T-cell (primary cell): ENCODE results near the gene LRRTM3. TPM values are rescaled to one million over a fixed set of nuclear protein-coding genes. Genes with fewer than 3 reads are reported as not detected.

Experiments
- ATAC-seq, 4 experiments: fragments of 200-7000 bp in 3 of 4; fragments of 150-1000 bp in 1 of 4; cut with Tn5 transposase; replicated peaks in 1 of 4; 1 replicate in 3 of 4; 2 replicates in 1 of 4; pipeline ENCODE4 v1.10.0; 2021; ENCODE audit warnings: moderate library complexity in 3 of 4, mild to moderate bottlenecking in 2 of 4, moderate number of reproducible peaks in 1 of 4
- CTCF ChIA-PET, 2 donors: fragments of 300-600 bp; sonication (Branson Sonifier 250); formaldehyde crosslinking; loops; one replicate each; lab custom pipeline; 2022; ENCODE audit warnings: antibody characterized with exemption in 2 of 2; lab: Charles Lee
- POLR2A ChIA-PET, 2 donors: fragments of 300-600 bp; sonication (Branson Sonifier 250); formaldehyde crosslinking; loops; one replicate each; lab custom pipeline; 2022; ENCODE audit warnings: antibody characterized with exemption in 2 of 2; lab: Charles Lee
- DNase-seq, 35 experiments: peaks; one replicate each; pipeline versions ENCODE4 v3.0.0 to v3.0.0-alpha.2; 2013 to 2023
- H3K27ac ChIP-seq: one replicate; pipeline ENCODE4 v1.5.1; 2013; ENCODE audit warnings: low read length
- H3K27me3 ChIP-seq, 2 experiments: replicated peaks in 1 of 2; 1 replicate in 1 of 2; 2 replicates in 1 of 2; pipeline versions ENCODE4 v1.6.1 to v1.7.0; 2013; ENCODE audit warnings: low read length in 1 of 2, mixed read lengths in 1 of 2; ENCODE audit not compliant: control insufficient read depth in 2 of 2, insufficient read depth in 2 of 2; ENCODE audit errors: extremely low read depth in 1 of 2
- H3K36me3 ChIP-seq, 2 donors: 1 replicate in 1 of 2; 2 replicates in 1 of 2; pipeline versions ENCODE4 v1.6.1 to v1.7.0; 2013; ENCODE audit warnings: low read length in 1 of 2; ENCODE audit not compliant: control insufficient read depth in 2 of 2, insufficient read depth in 1 of 2; ENCODE audit errors: extremely low read depth in 1 of 2
- H3K4me1 ChIP-seq, 2 experiments: 1 replicate in 1 of 2; 2 replicates in 1 of 2; pipeline versions ENCODE4 v1.6.1 to v1.7.0; 2013; ENCODE audit warnings: low read length in 2 of 2, mixed read lengths in 1 of 2; ENCODE audit not compliant: insufficient read depth in 2 of 2, control insufficient read depth in 1 of 2; ENCODE audit errors: extremely low read depth in 1 of 2
- H3K4me3 ChIP-seq, 2 donors: 1 replicate in 1 of 2; 2 replicates in 1 of 2; pipeline versions ENCODE4 v1.5.1 to v1.7.0; 2013; ENCODE audit warnings: mild to moderate bottlenecking in 2 of 2, low read length in 1 of 2, moderate library complexity in 1 of 2; ENCODE audit not compliant: control insufficient read depth in 1 of 2; ENCODE audit errors: extremely low read depth in 1 of 2
- H3K9me3 ChIP-seq: 2 replicates; pipeline ENCODE4 v1.7.0; 2013
- H3K27ac Mint-ChIP-seq, 2 donors: one replicate each; pipeline ENCODE4 v1.8.0; 2020 to 2021; ENCODE audit warnings: mild to moderate bottlenecking in 2 of 2, mixed read lengths in 2 of 2
- H3K27me3 Mint-ChIP-seq, 2 donors: one replicate each; pipeline ENCODE4 v1.8.0; 2021 to 2022; ENCODE audit warnings: mixed read lengths in 2 of 2
- H3K36me3 Mint-ChIP-seq: one replicate; pipeline ENCODE4 v1.8.0; 2021; ENCODE audit warnings: mixed read lengths
- H3K4me1 Mint-ChIP-seq, 3 donors: one replicate each; pipeline ENCODE4 v1.8.0; 2020 to 2022; ENCODE audit warnings: mixed read lengths in 3 of 3, mild to moderate bottlenecking in 1 of 3
- H3K4me3 Mint-ChIP-seq, 3 donors: one replicate each; pipeline ENCODE4 v1.8.0; 2020 to 2022; ENCODE audit warnings: mild to moderate bottlenecking in 3 of 3, mixed read lengths in 3 of 3, moderate library complexity in 3 of 3
- H3K9me3 Mint-ChIP-seq, 3 donors: one replicate each; pipeline ENCODE4 v1.8.0; 2020 to 2022; ENCODE audit warnings: mixed read lengths in 3 of 3
- WGBS: methylation state at CpG from one replicate; pipeline ENCODE4 v1.1.5; 2013; ENCODE audit warnings: missing lambda C conversion rate; ENCODE audit not compliant: insufficient coverage; 5-methylcytosine and 5-hydroxymethylcytosine counted together
- total RNA-seq, 35 experiments: library from RNA in 6 of 35; stranded (reverse) in 6 of 35; fragments of 120-200 nt in 1 of 35; gene quantifications; one replicate each; pipeline versions ENCODE4 v1.2.1 to v1.2.4 and lab custom pipeline; 2013 to 2026

The LRRTM3 gene
- total RNA-seq, 5 donors from 2014 or later (not counting 1 experiment from before 2014, with no cell fraction given): not detected

GRCh38 chr10:67017218-67017617 lies 91.4 kb downstream of the LRRTM3 start:
- no peaks in the 10 kb centered on the region for H3K27me3 ChIP-seq
- ATAC-seq: no peak
- Mint-ChIP-seq H3K27ac (no peak overlapping the region), H3K36me3 (no peaks in the 10 kb centered on the region), H3K4me3 (no peak overlapping the region), H3K27me3 (peaks cover 0 to 2% of the 10 kb centered on the region in 2 donors), H3K4me1 (no peaks in the 10 kb centered on the region), H3K9me3 (no peaks in the 10 kb centered on the region)
- H3K4me3 ChIP-seq: no peak overlapping the region
- H3K36me3 ChIP-seq: no peaks in the 10 kb centered on the region
- ChIA-PET POLR2A (no interaction called here), CTCF (no interaction called here)
- no peaks in the 10 kb centered on the region for H3K4me1 ChIP-seq
- H3K27ac ChIP-seq: no peak overlapping the region
- no peaks in the 10 kb centered on the region for H3K9me3 ChIP-seq
- no peak for DNase-seq
- no CpG with 5 or more reads among the region's 2 CpGs for WGBS

- H3K36me3 ChIP-seq: no peaks in the 10 kb centered on the region
- ChIA-PET POLR2A (no interaction called here), CTCF (no interaction called here)
- Mint-ChIP-seq H3K27ac (no peak overlapping the region), H3K36me3 (no peaks in the 10 kb centered on the region), H3K9me3 (peaks cover 0 to 3% (median 0%) of the 10 kb centered on the region in 3 donors), H3K27me3 (peaks cover 0 to 2% of the 10 kb centered on the region in 2 donors), H3K4me3 (no peak overlapping the region), H3K4me1 (no peaks in the 10 kb centered on the region)
- no peaks in the 10 kb centered on the region for H3K27me3 ChIP-seq
- no peaks in the 10 kb centered on the region for H3K4me1 ChIP-seq
- DNase-seq (no peak), ATAC-seq (no peak)
- H3K4me3 ChIP-seq: no peak overlapping the region
- H3K9me3 ChIP-seq: no peaks in the 10 kb centered on the region
- H3K27ac ChIP-seq: no peak overlapping the region
Measured at GRCh38 chr10:67022099-67022498, 96.3 kb downstream of the LRRTM3 start.

GRCh38 chr10:67033878-67034277 lies 108.0 kb downstream of the LRRTM3 start:
- Mint-ChIP-seq H3K27ac (no peak overlapping the region), H3K4me3 (no peak overlapping the region), H3K27me3 (no peaks in the 10 kb centered on the region), H3K4me1 (no peaks in the 10 kb centered on the region), H3K36me3 (no peaks in the 10 kb centered on the region), H3K9me3 (peaks cover 0 to 3% (median 0%) of the 10 kb centered on the region in 3 donors)
- Histone ChIP-seq H3K36me3 (no peaks in the 10 kb centered on the region), H3K4me3 (no peak overlapping the region), H3K27ac (no peak overlapping the region), H3K27me3 (no peaks in the 10 kb centered on the region), H3K4me1 (no peaks in the 10 kb centered on the region), H3K9me3 (no peaks in the 10 kb centered on the region)
- DNase-seq: no peak
- 90% methylated on average over 8 of the region's 9 CpGs for WGBS
- no peak for ATAC-seq
- ChIA-PET CTCF (no interaction called here), POLR2A (no interaction called here)

GRCh38 chr10:67036808-67037207 lies 111.0 kb downstream of the LRRTM3 start:
- no peak overlapping the region for H3K27ac ChIP-seq
- DNase-seq (no peak), ATAC-seq (no peak)
- no peaks in the 10 kb centered on the region for H3K27me3 ChIP-seq
- no peaks in the 10 kb centered on the region for H3K36me3 ChIP-seq
- H3K9me3 ChIP-seq: no peaks in the 10 kb centered on the region
- no peak overlapping the region for H3K4me3 ChIP-seq
- Mint-ChIP-seq H3K27ac (no peak overlapping the region), H3K27me3 (no peaks in the 10 kb centered on the region), H3K36me3 (no peaks in the 10 kb centered on the region), H3K4me3 (no peak overlapping the region), H3K4me1 (no peaks in the 10 kb centered on the region), H3K9me3 (no peaks in the 10 kb centered on the region)
- no CpG with 5 or more reads among the region's 2 CpGs for WGBS
- CTCF ChIA-PET: no interaction called here
- POLR2A ChIA-PET: no interaction called here
- H3K4me1 ChIP-seq: no peaks in the 10 kb centered on the region

- H3K4me3 ChIP-seq: no peak overlapping the region
- CTCF ChIA-PET: interaction anchor here in 1 of 2 donors (0.6 kb wide), 1 partner anchor 41 kb away, joined by 5 read pairs; no protein-coding TSS in a partner anchor
Measured at GRCh38 chr10:67043041-67043440, 117.2 kb downstream of the LRRTM3 start.

GRCh38 chr10:67045404-67045803 lies 119.6 kb downstream of the LRRTM3 start:
- Histone ChIP-seq H3K9me3 (no peaks in the 10 kb centered on the region), H3K27me3 (no peaks in the 10 kb centered on the region), H3K36me3 (no peaks in the 10 kb centered on the region), H3K27ac (no peak overlapping the region), H3K4me3 (no peak overlapping the region), H3K4me1 (no peaks in the 10 kb centered on the region)
- 88% methylated on average over 14 of the region's 22 CpGs for WGBS
- POLR2A ChIA-PET: no interaction called here
- DNase-seq (no peak), ATAC-seq (no peak)
- no peaks in the 10 kb centered on the region for H3K27me3 Mint-ChIP-seq
- no peaks in the 10 kb centered on the region for H3K4me1 Mint-ChIP-seq
- H3K36me3 Mint-ChIP-seq: no peaks in the 10 kb centered on the region
- H3K4me3 Mint-ChIP-seq: no peak overlapping the region
- H3K27ac Mint-ChIP-seq: no peak overlapping the region
- CTCF ChIA-PET: no interaction called here
- H3K9me3 Mint-ChIP-seq: peaks cover 0 to 5% (median 3%) of the 10 kb centered on the region in 3 donors

More at GRCh38 chr10:67043041-67043440, 117.2 kb downstream of the LRRTM3 start:
- Mint-ChIP-seq H3K9me3 (peaks cover 0 to 5% (median 3%) of the 10 kb centered on the region in 3 donors), H3K27ac (no peak overlapping the region), H3K36me3 (no peaks in the 10 kb centered on the region), H3K27me3 (no peaks in the 10 kb centered on the region), H3K4me3 (no peak overlapping the region), H3K4me1 (no peaks in the 10 kb centered on the region)
- no peak for DNase-seq
- H3K4me1 ChIP-seq: no peaks in the 10 kb centered on the region
- POLR2A ChIA-PET: no interaction called here
- H3K9me3 ChIP-seq: no peaks in the 10 kb centered on the region
- H3K27me3 ChIP-seq: no peaks in the 10 kb centered on the region
- no peak for ATAC-seq
- no peaks in the 10 kb centered on the region for H3K36me3 ChIP-seq
- H3K27ac ChIP-seq: no peak overlapping the region

GRCh38 chr10:67046507-67046906 lies 120.7 kb downstream of the LRRTM3 start:
- no peaks in the 10 kb centered on the region for H3K9me3 ChIP-seq
- Mint-ChIP-seq H3K4me1 (no peaks in the 10 kb centered on the region), H3K36me3 (no peaks in the 10 kb centered on the region), H3K27ac (no peak overlapping the region), H3K27me3 (no peaks in the 10 kb centered on the region), H3K9me3 (peaks cover 0 to 5% (median 3%) of the 10 kb centered on the region in 3 donors), H3K4me3 (no peak overlapping the region)
- H3K4me1 ChIP-seq: no peaks in the 10 kb centered on the region
- H3K36me3 ChIP-seq: no peaks in the 10 kb centered on the region
- H3K27me3 ChIP-seq: no peaks in the 10 kb centered on the region
- WGBS: no CpG with 5 or more reads among the region's 3 CpGs
- ChIA-PET CTCF (no interaction called here), POLR2A (no interaction called here)
- no peak overlapping the region for H3K27ac ChIP-seq
- ATAC-seq (no peak), DNase-seq (no peak)
- no peak overlapping the region for H3K4me3 ChIP-seq
